Measurements from ENCODE around the gene PTRH2. TPM values are rescaled to one million over a fixed set of nuclear protein-coding genes. Genes with fewer than 3 reads are reported as not detected.

PTRH2 gene
- total RNA-seq, 1 donor from 2014 or later: 29.9 TPM

DNA sequence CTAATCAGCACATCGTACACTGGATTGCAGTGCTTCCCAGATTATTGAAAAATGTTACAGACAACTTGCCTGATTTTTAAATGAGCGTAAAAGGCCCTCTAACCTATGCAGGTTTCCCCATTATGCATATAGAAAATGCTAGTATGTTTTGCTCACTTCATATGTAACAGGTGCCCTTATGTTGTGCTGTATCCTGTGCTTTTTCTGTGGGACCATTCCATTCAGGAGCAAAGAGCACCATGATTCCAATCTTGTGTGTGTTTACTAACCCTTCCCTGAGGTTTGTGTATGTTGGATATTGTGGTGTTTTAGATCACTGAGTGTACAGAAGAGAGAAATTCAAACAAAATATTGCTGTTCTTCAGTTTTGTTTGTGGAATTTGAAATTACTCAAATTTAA, 12.9 kb downstream of the PTRH2 start:
- TF ChIP-seq CTCF (IDR thresholded peaks at IDR 0.05): no peak
- H3K4me3 Mint-ChIP-seq: no peak overlapping the region
- intact Hi-C loops (cut with micrococcal nuclease): no loop called here
- DNase-seq: no peak
- POLR2A ChIA-PET: no interaction called here
- ATAC-seq (ENCODE audit: low read depth): no peak
- no peaks in the 10 kb centered on the region for H3K9me3 Mint-ChIP-seq
- peaks cover 19% of the 10 kb centered on the region for H3K4me1 Mint-ChIP-seq
- no peaks in the 10 kb centered on the region for H3K27me3 Mint-ChIP-seq
- H3K36me3 Mint-ChIP-seq (ENCODE audit: low read depth): peaks cover 93% of the 10 kb centered on the region
- CTCF ChIA-PET: no interaction called here
- peak overlapping the region; percentile 2 for H3K27ac Mint-ChIP-seq

GRCh38 chr17:59693582-59693981, 13.6 kb downstream of the PTRH2 start:
- ChIA-PET POLR2A (no interaction called here), CTCF (no interaction called here)
- Mint-ChIP-seq H3K4me3 (no peak overlapping the region), H3K27me3 (no peaks in the 10 kb centered on the region), H3K27ac (no peak overlapping the region), H3K36me3 (ENCODE audit: low read depth) (peaks cover 90% of the 10 kb centered on the region), H3K4me1 (peaks cover 13% of the 10 kb centered on the region), H3K9me3 (no peaks in the 10 kb centered on the region)
- ATAC-seq (ENCODE audit: low read depth) (no peak), DNase-seq (no peak)
- intact Hi-C loops (cut with micrococcal nuclease): no loop called here
- no peak for TF ChIP-seq CTCF (IDR thresholded peaks at IDR 0.05)

GRCh38 chr17:59688496-59688895, 18.7 kb downstream of the PTRH2 start:
- intact Hi-C loops (cut with micrococcal nuclease): no loop called here
- ATAC-seq (ENCODE audit: low read depth) (no peak), DNase-seq (no peak)
- H3K27ac Mint-ChIP-seq: peak overlapping the region; percentile 50
- POLR2A ChIA-PET: no interaction called here
- CTCF ChIA-PET: no interaction called here
- H3K4me3 Mint-ChIP-seq: no peak overlapping the region
- no peak for TF ChIP-seq CTCF (IDR thresholded peaks at IDR 0.05)
- H3K9me3 Mint-ChIP-seq: no peaks in the 10 kb centered on the region
- H3K4me1 Mint-ChIP-seq: peaks cover 3% of the 10 kb centered on the region
- H3K27me3 Mint-ChIP-seq: no peaks in the 10 kb centered on the region
- H3K36me3 Mint-ChIP-seq (ENCODE audit: low read depth): peaks cover 84% of the 10 kb centered on the region

DNA sequence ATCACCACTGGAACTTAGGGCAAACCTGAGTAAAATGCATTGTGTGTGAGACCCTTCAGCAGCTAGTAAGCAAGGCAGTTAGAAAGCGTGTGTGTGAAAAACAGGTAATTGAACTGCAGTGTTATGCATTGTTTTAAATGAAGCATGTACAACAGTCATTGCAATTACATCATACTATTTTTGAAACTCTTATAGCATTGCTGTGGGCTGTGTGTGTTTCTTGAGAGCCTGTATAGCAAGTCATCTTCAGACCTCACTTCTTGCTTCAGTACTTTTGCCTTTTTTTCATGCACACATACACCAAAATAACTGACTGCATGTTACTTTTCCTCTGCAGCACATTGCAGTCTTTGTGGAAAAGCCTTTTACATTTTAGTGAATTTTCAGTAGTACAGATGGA, 19.2 kb downstream of the PTRH2 start:
- intact Hi-C loops (cut with micrococcal nuclease): no loop called here
- Mint-ChIP-seq H3K27ac (peak overlapping the region; percentile 50), H3K36me3 (ENCODE audit: low read depth) (peaks cover 85% of the 10 kb centered on the region), H3K4me1 (peaks cover 3% of the 10 kb centered on the region), H3K9me3 (no peaks in the 10 kb centered on the region), H3K27me3 (no peaks in the 10 kb centered on the region), H3K4me3 (no peak overlapping the region)
- ChIA-PET POLR2A (interaction anchor here (0.6 kb wide), 1 partner anchor 361 kb away, joined by 4 read pairs; no protein-coding TSS in a partner anchor), CTCF (no interaction called here)
- no peak for TF ChIP-seq CTCF (IDR thresholded peaks at IDR 0.05)
- DNase-seq (no peak), ATAC-seq (ENCODE audit: low read depth) (no peak)

DNA sequence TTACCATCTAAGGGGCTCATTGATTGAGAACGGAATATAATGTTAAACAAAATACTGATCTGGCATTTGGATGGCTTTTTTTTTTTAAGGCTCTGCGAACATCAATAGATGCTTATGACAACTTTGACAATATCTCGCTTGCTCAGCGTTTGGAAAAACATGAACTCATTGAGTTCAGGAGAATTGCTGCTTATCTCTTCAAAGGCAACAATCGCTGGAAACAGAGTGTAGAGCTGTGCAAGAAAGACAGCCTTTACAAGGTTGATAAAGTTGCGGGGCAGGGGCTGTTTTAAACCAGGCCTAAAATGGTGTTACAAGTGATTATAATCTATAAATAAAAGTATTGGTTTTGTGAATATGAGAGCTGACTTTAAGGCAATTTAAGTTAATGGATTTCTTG, 22.3 kb downstream of the PTRH2 start:
- ATAC-seq (ENCODE audit: low read depth): no peak
- POLR2A ChIA-PET: interaction anchor here (0.6 kb wide), 1 partner anchor 51 kb away, joined by 3 read pairs; no protein-coding TSS in a partner anchor
- DNase-seq: no peak
- H3K4me1 Mint-ChIP-seq: peaks cover 3% of the 10 kb centered on the region
- H3K27me3 Mint-ChIP-seq: no peaks in the 10 kb centered on the region
- no peak overlapping the region for H3K27ac Mint-ChIP-seq
- no peak for TF ChIP-seq CTCF (IDR thresholded peaks at IDR 0.05)
- peaks cover 88% of the 10 kb centered on the region for H3K36me3 Mint-ChIP-seq (ENCODE audit: low read depth)
- CTCF ChIA-PET: interaction anchor here (0.9 to 1.4 kb wide), 2 partner anchors 66 to 228 kb away, joined by 4 read pairs; no protein-coding TSS in a partner anchor
- no peaks in the 10 kb centered on the region for H3K9me3 Mint-ChIP-seq
- no peak overlapping the region for H3K4me3 Mint-ChIP-seq
- intact Hi-C loops (cut with micrococcal nuclease): no loop called here
